ENCODE measurements around the gene CRIM1.

GRCh38 chr2:36500072-36500471 lies 144.5 kb downstream of the CRIM1 start:
- TF ChIP-seq CTCF (IDR thresholded peaks at IDR 0.05 in 8 of 11, conservative IDR thresholded peaks at IDR 0.05 in 3 of 11) (no peak), POLR2AphosphoS5 (IDR thresholded peaks at IDR 0.05) (peak in 1 of 3 donors; percentile 15), POLR2A (IDR thresholded peaks at IDR 0.05) (no peak)

All from spleen (tissue), 7 donors.